Glutamatergic neuron (in vitro differentiated cells): Measurements from ENCODE around the gene ADH5. TPM values are rescaled to one million over a fixed set of nuclear protein-coding genes. Genes with fewer than 3 reads are reported as not detected.
"Not testable (repeated sequence)": the region's sequence is repeated elsewhere in the genome, so short reads cannot be mapped to it uniquely, and the experiment has no call there.

ENCODE experiments used
- DNase-seq: peaks from one replicate; pipeline ENCODE4 v3.0.0; 2022
- H3K27ac Mint-ChIP-seq: one replicate; pipeline ENCODE4 v1.8.0; 2020; ENCODE audit warnings: mild to moderate bottlenecking, mixed read lengths, inconsistent platforms; ENCODE audit not compliant: unreplicated experiment
- H3K27me3 Mint-ChIP-seq: one replicate; pipeline ENCODE4 v1.8.0; 2020; ENCODE audit warnings: mild to moderate bottlenecking, moderate library complexity, mixed read lengths, inconsistent platforms; ENCODE audit not compliant: unreplicated experiment
- H3K36me3 Mint-ChIP-seq: one replicate; pipeline ENCODE4 v1.8.0; 2020; ENCODE audit warnings: mild to moderate bottlenecking, mixed read lengths, inconsistent platforms; ENCODE audit not compliant: unreplicated experiment
- H3K4me1 Mint-ChIP-seq: one replicate; pipeline ENCODE4 v1.8.0; 2020; ENCODE audit warnings: mild to moderate bottlenecking, low read depth, mixed read lengths, inconsistent platforms; ENCODE audit not compliant: unreplicated experiment
- H3K4me3 Mint-ChIP-seq: one replicate; pipeline ENCODE4 v1.8.0; 2020; ENCODE audit warnings: mild to moderate bottlenecking, mixed read lengths, inconsistent platforms; ENCODE audit not compliant: unreplicated experiment
- H3K9me3 Mint-ChIP-seq: one replicate; pipeline ENCODE4 v1.8.0; 2020; ENCODE audit warnings: mild to moderate bottlenecking, moderate library complexity, mixed read lengths, inconsistent platforms; ENCODE audit not compliant: unreplicated experiment
- CTCF ChIP-seq: fragments of 200-600 bp; sonication (generic); IDR thresholded peaks from one replicate; pipeline ENCODE4 v1.5.0; 2021; ENCODE audit not compliant: partially characterized antibody, unreplicated experiment
- total RNA-seq: library from RNA; stranded (reverse); fragmentation: NEBNext Ultra II Directional; extraction: Animal tissue kit (Norgen Biotek cat#: 25700); gene quantifications from one replicate; pipeline ENCODE4 v1.2.1, GENCODE V29; 2021; ENCODE audit not compliant: unreplicated experiment

Gene ADH5
- total RNA-seq, 1 donor from 2014 or later: 201 TPM

GRCh38 chr4:99104153-99104552 lies 15.6 kb upstream of the ADH5 start:
- Mint-ChIP-seq H3K4me3 (no peak overlapping the region), H3K27ac (no peak overlapping the region), H3K9me3 (peaks cover 10% of the 10 kb centered on the region), H3K36me3 (peaks cover 6% of the 10 kb centered on the region), H3K27me3 (no peaks in the 10 kb centered on the region), H3K4me1 (no peaks in the 10 kb centered on the region)
- no peak for DNase-seq
- no peak for TF ChIP-seq CTCF

GRCh38 chr4:99103166-99103565 lies 14.6 kb upstream of the ADH5 start:
- no peaks in the 10 kb centered on the region for H3K36me3 Mint-ChIP-seq
- no peak overlapping the region for H3K4me3 Mint-ChIP-seq
- H3K9me3 Mint-ChIP-seq: peaks cover 5% of the 10 kb centered on the region
- no peaks in the 10 kb centered on the region for H3K27me3 Mint-ChIP-seq
- no peaks in the 10 kb centered on the region for H3K4me1 Mint-ChIP-seq
- DNase-seq: no peak
- TF ChIP-seq CTCF: no peak
- no peak overlapping the region for H3K27ac Mint-ChIP-seq

- Mint-ChIP-seq H3K4me1 (no peaks in the 10 kb centered on the region), H3K27ac (no peak overlapping the region), H3K36me3 (no peaks in the 10 kb centered on the region), H3K4me3 (no peak overlapping the region), H3K27me3 (no peaks in the 10 kb centered on the region), H3K9me3 (peaks cover 5% of the 10 kb centered on the region)
- no peak for TF ChIP-seq CTCF
- DNase-seq: no peak
Observed at GRCh38 chr4:99102634-99103033, 14.0 kb upstream of the ADH5 start.

GRCh38 chr4:99100876-99101275 lies 12.3 kb upstream of the ADH5 start:
- DNase-seq: no peak
- H3K9me3 Mint-ChIP-seq: peaks cover 5% of the 10 kb centered on the region
- H3K36me3 Mint-ChIP-seq: no peaks in the 10 kb centered on the region
- no peaks in the 10 kb centered on the region for H3K4me1 Mint-ChIP-seq
- peaks cover 2% of the 10 kb centered on the region for H3K27me3 Mint-ChIP-seq
- no peak overlapping the region for H3K27ac Mint-ChIP-seq
- no peak for TF ChIP-seq CTCF
- H3K4me3 Mint-ChIP-seq: no peak overlapping the region

GRCh38 chr4:99099814-99100213 lies 11.2 kb upstream of the ADH5 start:
- H3K9me3 Mint-ChIP-seq, H3K36me3 Mint-ChIP-seq, H3K27ac Mint-ChIP-seq, H3K4me3 Mint-ChIP-seq, H3K27me3 Mint-ChIP-seq, DNase-seq, H3K4me1 Mint-ChIP-seq: not testable (repeated sequence)

- Mint-ChIP-seq H3K4me3 (no peak overlapping the region), H3K4me1 (no peaks in the 10 kb centered on the region), H3K36me3 (no peaks in the 10 kb centered on the region), H3K9me3 (peaks cover 5% of the 10 kb centered on the region), H3K27ac (no peak overlapping the region), H3K27me3 (peaks cover 2% of the 10 kb centered on the region)
- TF ChIP-seq CTCF: no peak
- DNase-seq: no peak
Observed at GRCh38 chr4:99099311-99099710, 10.7 kb upstream of the ADH5 start.

GRCh38 chr4:99091841-99092240 lies 3.3 kb upstream of the ADH5 start:
- H3K4me3 Mint-ChIP-seq, H3K27me3 Mint-ChIP-seq, H3K4me1 Mint-ChIP-seq, H3K36me3 Mint-ChIP-seq, H3K27ac Mint-ChIP-seq, H3K9me3 Mint-ChIP-seq, DNase-seq: not testable (repeated sequence)
